Anterior cingulate cortex (tissue), 58 donors: ENCODE data around the gene DEXI.
A peak's percentile ranks its signal among the peaks of the same experiment; 100 is the strongest.
"Not testable (repeated sequence)": the region's sequence is repeated elsewhere in the genome, so short reads cannot be mapped to it uniquely, and the experiment has no call there.

Source experiments
- DNase-seq, 58 donors: peaks; one replicate each; lab custom pipeline; 2025; lab: John Stamatoyannopoulos, UW

DEXI gene

GRCh38 chr16:10970065-10970464 is 27.8 kb upstream of the DEXI start:
- DNase-seq: no peak

DNA sequence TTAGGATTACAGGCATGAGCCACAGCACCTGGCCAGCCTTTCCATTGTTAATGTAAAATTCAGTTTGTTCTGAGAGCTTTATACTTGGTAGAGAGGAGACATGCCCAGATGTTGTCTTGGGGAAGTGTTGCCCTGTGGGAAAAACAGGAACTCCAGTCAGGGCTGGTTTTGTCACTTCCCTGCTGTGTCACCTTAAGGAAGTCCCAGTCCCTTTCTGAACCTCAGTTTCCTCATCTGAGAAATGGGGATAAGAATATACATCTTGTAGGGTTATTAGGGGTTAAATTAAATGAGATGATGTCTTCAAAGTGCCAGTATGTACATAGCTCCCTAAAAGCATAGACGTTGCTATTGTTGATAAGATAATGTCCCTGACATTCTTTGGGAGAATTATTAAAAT is 27.3 kb upstream of the DEXI start:
- DNase-seq: no peak

DNA sequence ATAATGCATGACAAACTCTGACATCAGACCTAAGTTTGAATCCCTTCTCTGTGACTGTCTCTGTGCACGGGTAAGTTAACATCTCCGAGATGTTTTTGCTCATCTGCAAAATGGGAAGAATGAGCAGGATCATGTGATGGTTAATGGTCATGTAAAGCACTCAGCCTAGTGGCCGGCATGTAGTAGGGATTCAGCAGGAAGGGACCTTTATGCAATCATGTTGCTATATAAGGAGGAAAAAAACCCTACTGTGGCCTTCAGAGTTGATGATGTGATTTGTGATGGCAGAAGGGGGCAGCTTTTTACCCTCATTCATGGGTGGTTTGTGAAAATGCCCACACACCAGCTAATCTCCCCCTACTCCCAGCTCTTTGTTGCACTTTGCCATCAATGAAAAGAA is 26.2 kb upstream of the DEXI start:
- no peak for DNase-seq

DNA sequence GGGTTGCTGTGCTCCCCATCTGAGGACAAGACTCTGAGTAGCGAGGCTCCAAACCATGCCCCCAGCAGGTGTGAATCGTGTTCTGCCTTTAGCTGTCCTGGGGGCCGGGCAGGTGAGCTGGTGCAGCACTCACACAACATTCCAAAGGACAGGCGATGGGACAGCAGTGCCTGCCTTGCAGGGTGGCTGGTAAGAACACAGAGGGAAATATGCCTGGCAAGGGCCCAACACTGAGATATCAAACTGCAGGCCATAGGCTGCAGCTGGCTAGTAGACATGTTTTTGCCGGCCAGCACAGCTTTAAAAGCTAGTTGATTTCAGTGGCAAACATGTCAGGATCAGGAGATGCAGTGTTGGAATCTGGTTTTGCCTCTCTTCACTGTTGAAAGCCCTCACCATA is 25.7 kb upstream of the DEXI start:
- DNase-seq: no peak

GRCh38 chr16:10966559-10966958 is 24.3 kb upstream of the DEXI start:
- DNase-seq: not testable (repeated sequence)

- no peak for DNase-seq
Observed at GRCh38 chr16:10966129-10966528, 23.9 kb upstream of the DEXI start.

- no peak for DNase-seq
Observed at GRCh38 chr16:10965440-10966061, 23.3 kb upstream of the DEXI start.

DNA sequence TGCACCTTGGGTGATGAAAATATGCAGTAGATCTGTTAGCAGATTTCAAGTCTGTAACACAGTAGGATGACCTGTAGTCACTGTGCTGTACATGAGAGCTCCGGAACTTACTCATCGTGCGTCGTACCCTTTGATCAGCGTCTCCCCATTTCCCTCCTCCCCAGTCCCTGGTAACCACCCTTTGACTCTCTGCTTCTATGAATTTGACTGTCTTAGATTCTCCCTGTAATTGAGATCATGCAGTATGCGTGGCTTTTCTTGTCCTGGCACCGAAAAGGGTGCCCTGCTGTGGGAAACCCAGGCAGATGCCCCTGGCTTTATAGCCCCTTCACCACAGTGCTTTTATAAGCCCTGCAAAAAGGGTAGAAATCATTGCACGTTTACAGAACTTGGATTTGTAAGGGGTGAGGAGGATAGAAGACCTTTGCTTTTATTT is 22.6 kb upstream of the DEXI start:
- no peak for DNase-seq

DNA sequence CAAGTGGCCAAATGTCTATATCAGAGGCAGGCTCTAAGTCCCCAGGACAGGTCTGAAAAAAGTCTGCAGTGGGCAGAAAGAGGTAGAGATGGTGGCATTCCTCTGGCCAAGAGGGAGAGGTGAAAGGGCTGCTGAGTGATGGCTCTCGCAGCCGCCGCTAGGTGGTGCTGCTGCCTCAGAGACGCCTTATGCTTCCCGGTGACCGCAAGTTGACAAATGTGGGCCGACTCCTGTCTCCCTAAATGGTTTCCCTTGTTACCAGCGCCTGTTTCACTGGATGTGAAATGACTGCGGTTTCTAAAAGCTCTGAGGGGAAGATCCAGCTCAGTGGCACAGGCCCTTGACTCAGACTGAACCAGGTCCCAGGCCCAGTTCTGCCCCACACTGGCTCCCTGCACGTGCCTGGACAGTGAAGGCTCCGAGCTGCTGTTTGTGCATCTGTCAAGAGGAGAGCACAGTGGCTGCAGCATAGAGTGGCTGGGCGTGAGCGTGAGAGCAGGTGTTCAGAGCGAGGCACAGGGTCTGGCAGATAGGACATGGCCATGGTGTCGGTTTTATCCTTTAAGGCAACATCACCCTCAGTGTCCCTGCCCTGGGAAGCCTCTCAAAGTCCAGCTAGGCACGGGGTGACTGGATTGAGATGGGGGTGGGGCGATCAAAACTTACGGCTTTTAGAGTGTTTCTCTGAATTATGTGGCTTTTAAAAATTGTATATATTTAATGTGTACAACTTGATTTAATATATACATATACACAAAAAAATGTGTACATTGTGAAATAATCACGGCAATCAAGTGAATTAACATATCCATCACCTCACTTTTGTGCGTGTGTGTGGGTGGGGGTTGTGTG is 22.0 kb upstream of the DEXI start:
- DNase-seq: peak in 56 of 58 donors; percentile 15 to 84 (median 65)

DNA sequence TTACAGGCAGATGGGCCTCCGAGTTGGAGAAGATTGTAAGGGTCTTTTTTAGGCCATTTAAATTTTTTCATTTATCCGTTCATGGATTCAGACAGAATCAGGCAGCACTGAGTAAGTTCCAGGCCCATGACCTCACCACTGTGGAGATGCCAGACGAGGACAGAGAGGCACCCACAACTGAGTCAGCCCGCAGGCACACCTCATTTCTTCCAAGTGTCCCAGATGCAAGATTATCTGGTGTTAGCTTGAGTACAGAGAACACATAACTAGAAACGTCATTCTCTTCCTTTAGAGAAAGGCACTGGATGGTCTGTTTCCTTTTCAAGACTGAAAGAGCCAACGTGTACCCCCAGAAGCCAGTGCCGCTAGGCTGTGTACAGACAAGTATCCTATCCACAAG is 19.0 kb upstream of the DEXI start:
- no peak for DNase-seq

GRCh38 chr16:10959161-10959560 is 16.9 kb upstream of the DEXI start:
- no peak for DNase-seq

GRCh38 chr16:10957771-10958482 is 15.7 kb upstream of the DEXI start:
- no peak for DNase-seq

DNA sequence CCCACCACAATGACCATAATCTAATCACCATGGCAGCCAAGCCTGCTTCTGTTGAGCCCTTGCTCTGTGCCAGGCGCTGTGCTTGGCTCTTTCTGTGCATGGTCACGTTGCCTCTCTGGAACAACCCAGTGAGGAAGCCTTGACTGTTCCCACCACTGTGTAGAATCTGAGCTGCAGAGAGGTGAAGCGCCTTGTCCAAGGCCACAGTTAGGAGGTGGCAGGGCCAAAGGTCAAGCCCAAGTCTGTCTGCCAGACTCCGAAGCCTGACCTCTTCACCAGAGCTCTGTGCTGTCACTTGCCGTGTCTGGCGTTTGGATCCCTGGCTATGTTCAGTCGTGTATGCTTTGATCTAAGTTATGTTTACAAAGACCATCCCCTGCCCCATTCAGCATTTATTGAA is 12.6 kb upstream of the DEXI start:
- no peak for DNase-seq

- no peak for DNase-seq
Observed at GRCh38 chr16:10951026-10951425, 8.8 kb upstream of the DEXI start.

DNA sequence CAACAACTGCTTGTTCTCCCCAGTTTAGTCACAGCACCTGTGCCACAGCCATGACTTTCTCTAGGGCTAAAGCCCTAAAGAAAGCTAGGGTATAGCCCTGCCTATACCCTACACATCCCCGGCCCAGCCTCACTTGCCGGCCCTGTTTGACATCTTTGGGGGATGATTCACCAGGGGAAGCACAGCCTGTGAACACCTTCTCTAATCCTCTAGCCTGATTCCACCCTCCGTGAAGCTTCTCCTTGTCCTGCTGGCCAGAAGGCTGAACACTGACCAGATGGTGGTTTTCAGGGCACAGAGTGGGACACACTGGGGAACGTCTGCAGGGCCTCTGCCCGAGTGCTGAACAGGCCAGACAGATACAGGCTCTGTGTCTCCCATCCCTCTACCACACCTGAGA is 8.1 kb upstream of the DEXI start:
- DNase-seq: no peak

GRCh38 chr16:10949424-10949970 is 7.2 kb upstream of the DEXI start:
- peak in 3 of 58 donors; percentile 10 to 21 (median 18) for DNase-seq

DNA sequence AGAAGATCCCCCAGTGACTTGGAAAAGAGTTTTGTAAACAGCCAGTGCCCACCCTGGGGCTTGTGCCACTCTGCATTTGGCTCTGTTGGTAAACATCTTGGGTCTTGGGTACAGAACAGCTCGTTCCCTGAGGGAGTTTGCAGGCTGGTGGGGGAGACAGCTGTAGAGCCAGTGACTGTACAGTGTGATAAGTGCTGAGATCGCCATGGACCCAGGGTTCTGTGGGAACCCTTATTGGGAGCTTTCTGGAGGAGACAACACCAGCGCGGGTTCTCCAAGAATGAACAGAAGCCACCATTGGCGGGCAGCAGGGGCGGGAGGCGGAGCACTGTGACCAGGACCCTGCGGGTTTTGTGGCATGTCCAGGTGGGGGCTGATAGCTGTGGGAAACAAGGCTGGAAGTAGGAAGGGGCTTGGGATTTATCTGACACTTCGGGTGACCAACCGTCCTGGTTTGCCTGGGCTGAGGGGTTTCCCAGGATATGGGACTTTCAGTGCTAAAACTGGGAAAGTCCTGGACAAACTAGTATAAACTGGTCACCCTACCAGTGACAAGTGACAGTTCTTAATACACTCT is 5.0 kb upstream of the DEXI start:
- peak in 3 of 58 donors; percentile 24 to 40 (median 40) for DNase-seq

- DNase-seq: no peak
Observed at GRCh38 chr16:10946308-10946707, 4.0 kb upstream of the DEXI start.

DNA sequence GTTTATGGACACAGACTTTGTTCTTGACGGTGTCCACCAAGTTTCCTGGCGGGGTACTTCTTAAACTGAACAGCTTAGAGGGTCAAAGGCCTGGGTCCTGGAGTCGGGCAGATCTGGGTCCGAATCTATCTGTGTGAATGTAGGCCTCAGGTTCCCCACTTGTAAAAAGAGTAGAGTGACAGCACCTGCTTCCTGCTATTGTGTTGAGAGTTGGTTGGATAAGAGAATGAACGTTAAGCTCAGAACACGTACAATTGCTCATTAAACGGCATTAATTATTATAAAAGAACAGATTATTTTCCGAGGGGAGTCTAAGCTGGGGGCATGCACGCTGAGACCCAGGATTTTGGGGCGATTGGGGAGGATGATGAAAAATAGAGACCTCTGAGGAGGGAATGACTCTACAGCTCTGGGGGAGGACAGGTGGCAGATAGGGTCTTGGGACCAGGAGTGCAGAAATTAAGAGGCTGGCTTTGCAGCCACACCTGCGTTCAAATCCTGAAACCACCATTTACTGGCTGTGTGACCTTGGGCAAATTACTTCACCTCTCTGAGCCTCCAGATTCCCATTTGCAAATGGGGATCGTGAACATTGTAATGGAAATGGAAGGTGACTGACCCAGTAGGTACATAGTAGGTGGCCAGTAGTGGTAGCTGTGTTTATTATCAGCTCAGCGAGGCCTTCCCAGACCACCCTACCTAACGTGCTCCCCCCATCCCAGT is 3.0 kb upstream of the DEXI start:
- DNase-seq: no peak
